Muscle of arm (tissue), 12 donors: ENCODE measurements around the gene TRIM17. TPM values are rescaled to one million over a fixed set of nuclear protein-coding genes. Genes with fewer than 3 reads are reported as not detected.
"Not testable (repeated sequence)": the region's sequence is repeated elsewhere in the genome, so short reads cannot be mapped to it uniquely, and the experiment has no call there.

Experiments used
- DNase-seq: peaks from one replicate; pipeline ENCODE4 v3.0.0-alpha.2; 2013
- polyA plus RNA-seq, 12 donors: library from polyadenylated mRNA; unstranded; fragments of 120-200 nt; gene quantifications; one replicate each; pipeline ENCODE4 v1.2.1, GENCODE V29; 2013; ENCODE audit not compliant: insufficient read length in 12 of 12

The TRIM17 gene
- polyA plus RNA-seq, 12 donors, result 0.38 to 1.9 (median 0.65) TPM; not detected in 2

DNA sequence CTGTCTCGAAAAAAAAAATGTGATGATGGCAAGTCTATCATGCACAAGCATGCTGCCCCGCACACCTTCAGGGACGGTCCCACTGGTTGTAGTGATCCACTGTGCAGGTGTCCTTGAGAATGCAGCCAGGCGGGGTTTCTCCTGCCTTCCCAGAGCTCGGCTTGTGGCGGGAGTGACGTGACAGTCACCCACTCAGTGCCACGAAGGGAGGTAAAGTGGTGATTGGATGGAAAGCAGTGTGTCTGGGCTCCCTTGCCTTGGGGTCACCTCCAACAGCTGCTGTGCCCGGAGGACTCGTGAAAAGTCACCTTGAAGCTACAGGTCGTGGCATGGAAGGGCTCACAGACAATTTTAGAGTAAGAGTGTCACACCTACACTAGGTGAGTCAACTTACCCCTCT lies 33.5 kb upstream of the TRIM17 start:
- no peak for DNase-seq

DNA sequence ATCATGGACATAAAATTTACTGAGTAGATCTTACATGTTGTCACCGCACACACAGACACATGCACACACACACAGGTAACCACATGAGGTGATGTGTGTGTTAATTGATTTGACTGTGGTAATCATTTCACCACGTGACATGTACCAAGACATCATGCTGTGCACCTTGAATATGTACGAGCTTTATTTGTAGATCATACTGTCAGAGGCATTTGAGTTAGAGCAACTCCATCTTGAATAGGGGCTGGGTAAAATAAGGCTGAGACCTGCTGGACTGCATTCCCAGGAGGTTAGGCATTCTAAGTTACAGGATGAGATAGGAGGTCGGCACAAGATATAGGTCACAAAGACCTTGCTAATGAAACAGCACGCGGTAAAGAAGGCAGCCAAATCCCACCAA lies 31.7 kb upstream of the TRIM17 start:
- no peak for DNase-seq

DNA sequence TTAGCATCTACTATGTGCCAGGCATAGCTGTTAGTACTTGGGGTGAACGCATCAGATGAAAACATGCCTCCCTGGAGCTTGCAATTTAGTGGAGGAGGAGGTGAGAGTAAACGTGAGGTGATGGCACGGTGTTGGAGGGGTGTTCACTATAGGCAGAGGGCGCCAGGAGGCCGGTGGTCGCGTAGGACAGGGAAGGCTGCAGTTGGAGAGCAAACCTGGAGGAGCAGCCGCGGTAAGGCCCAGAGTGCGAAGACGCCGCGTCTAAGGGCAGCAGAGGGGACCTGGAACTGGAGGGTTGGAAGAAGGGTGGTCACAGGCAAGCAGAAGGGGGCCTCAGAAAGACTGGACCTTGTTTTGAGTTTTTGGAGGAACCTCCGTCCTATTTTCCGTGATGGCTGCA lies 30.2 kb upstream of the TRIM17 start:
- no peak for DNase-seq

DNA sequence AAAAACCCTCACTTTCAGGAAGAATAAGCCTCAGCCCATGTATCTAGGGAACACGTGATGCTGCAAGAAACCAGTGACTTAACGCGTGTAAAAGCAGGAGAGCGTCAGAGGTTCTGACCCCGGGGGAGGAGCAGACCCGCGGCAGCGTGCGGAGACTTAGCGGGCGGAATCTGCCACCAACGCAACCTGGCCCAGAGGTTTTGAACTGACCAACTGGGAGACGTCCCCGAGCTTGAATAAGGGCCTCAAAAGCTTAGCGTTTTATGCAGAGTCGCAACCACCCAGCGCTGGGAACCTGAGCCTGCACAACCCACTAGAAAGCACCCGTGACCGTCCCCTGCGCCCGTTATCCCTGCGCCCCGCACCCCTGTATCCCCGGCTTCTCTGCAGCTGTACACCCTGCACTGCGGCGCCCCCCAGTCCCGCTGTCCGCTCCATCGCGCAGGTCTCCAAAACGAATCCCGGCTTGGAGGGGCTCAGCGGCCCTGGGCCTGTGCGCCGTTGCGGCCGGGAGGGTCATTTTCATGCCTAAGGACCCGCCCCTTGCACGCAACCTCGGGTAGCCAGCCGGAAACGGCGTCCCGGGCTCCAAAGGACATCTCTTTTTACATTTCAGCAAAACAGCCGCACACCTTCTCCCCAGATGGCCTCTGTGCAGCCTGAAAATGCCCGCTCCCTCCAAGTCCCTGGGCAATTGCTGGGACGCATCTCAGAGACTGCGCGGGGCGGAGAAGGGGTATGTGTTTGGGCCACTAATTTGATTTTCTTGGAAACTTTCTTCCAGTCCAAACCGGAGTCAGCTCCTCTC lies 29.4 kb upstream of the TRIM17 start:
- peak; percentile 41 for DNase-seq

DNA sequence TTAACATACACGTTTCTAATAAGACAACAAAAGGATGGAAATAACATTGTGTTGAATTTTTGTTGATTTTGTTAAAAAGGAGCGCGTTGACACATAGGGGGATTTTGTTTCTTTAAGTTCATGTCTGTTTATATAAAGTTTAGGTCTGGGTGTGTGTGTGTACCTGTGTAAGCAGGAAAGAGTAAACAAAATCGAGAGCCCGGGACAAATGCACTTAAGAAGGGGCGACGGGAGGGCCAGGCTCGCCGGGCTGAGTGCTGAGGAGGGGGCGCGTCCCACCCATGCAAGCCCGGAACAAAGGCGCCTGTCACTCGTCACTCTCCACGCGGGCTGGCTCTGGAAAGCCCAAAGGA lies 28.8 kb upstream of the TRIM17 start:
- DNase-seq, result no peak

DNA sequence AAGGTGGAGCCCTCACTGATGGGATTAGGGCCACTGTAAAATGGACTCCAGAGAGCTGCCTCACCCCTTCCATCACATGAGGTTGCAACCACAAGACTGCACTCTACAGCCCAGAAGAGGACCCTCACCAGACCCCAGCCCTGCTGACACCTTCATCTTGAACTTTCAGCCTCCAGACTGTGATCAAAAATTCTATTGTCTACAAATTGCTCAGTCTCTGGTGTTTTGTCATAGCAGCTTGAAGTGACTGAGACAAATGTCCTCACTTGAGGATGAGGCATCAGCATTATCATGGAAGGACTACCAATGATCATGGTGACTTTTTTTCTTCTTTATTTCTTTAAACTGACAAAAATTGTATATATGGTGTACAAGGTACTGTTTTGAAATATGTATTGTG lies 26.7 kb upstream of the TRIM17 start:
- no peak for DNase-seq

DNA sequence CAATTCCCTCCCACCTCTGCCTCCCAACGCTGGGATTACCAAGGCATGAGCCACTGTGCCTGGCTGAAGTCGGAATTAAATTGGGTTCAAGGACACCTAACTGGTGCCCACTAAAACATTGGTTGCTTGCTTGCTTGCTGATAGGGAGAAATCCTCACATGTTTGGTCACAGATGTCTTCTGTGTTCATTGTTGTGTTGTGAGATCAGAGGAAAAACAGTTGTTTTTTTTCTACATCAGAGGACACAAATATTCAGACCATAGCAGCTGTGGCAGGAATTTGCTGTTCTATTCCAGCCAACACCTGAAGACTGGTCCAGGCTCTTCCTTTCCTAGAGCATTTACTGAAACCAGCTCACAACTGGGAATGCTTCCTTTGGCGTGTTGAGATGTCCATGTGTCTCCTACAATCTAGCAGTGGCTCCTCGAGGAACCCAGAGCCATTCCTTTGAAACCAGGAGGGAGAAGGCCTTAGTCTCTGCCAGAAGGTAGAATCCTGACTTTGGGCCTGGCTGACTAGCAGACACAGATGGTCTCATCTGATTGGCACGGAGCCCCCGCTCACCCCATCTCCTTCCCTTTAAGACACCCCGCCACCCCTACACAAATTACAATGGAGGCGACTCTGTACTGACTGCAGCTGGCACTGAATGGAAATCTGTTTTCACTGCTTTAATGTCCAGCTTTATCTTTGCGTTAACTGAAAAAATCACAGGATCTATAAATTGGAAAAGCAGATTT lies 24.3 kb upstream of the TRIM17 start:
- no peak for DNase-seq

DNA sequence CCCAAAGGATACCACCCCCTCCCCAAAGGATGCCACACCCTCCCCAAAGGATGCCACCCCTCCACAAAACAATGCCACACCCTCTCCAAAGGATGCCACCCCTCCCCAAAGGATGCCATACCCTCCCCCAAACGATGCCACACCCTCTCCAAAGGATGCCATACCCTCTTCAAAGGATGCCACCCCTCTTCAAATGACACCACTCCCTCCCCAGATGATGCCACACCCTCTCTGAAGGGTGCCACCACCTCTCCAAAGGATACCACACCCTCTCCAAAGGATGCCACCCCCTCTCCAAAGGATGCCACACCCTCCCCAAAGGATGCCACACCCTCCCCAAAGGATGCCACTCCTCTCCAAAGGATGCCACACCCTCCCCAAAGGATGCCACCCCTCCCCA lies 21.6 kb upstream of the TRIM17 start:
- DNase-seq, result no peak

DNA sequence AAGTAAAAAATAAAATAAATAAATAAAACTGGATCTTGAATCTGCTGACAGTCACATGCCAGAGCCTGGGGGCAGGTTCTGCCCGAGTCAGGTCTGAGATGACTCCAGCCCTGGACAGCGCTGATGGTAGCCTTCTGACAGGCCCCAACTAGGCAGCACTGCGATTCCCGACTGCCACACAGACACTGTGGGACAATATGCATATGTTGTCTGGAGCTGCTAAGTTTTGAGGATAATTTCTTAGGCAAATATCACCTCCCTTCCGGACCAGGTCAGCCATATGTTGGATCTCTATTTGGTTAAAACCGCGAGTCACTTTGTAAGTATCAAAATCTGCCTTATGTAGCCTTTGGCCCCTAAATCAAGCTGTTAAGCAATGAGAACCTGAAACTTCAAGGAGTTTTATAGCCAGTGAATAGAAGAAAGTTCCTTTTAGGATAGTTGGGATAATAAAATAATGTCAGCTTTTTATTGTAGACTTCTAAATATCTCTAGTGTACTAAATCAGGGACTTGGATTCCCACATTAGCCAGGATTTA lies 20.8 kb upstream of the TRIM17 start:
- DNase-seq, result no peak

DNA sequence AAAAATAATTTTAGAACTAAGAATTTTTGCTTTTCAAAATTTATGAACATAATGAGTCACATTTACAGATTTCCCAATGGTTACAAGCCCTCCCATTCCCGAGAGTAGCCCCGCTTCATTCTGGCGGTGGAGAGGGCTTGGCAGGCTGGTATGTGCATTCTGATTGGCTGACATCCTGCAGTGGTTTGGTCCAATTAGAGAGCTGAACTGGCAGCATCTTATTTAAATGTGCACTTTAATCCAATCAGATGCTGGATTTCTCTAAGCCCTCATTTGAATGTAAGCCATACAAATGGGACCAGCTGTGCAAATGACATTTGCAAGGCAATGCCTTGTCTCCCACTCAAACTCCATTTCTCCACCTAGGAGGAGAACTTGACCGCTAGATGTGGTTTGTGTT lies 18.0 kb upstream of the TRIM17 start:
- DNase-seq, result no peak

DNA sequence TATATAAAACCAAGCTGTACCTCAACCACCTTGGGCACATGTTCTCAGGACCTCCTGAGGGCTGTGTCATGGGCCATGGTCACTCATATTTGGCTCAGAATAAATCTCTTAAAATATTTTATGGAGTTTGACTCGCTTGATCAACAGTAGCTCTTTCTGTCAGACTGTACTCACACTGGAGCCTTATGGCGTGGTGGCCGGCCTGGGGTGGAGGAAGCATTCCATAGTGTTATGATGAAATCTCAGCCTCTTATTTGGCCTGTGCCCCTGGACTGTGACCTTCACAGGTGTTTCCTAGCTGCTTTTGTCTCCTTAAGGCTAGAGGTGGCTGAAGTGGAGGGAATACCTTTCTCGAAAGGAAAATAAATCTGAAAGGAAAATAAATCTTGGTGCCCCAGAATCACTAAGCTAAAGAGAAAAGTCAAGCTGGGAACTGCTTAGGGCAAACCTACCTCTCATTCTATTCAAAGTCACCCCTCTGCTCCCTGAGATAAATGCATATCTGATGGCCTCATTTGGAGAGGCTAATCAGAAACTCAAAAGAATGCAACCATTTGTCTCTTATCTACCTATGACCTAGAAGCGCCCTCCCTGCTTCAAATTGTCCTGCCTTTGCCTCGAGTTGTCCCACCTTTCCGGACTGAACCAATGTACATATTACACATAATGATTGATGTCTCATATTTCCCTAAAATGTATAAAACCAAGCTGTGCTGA lies 16.8 kb upstream of the TRIM17 start:
- not testable (repeated sequence) for DNase-seq

DNA sequence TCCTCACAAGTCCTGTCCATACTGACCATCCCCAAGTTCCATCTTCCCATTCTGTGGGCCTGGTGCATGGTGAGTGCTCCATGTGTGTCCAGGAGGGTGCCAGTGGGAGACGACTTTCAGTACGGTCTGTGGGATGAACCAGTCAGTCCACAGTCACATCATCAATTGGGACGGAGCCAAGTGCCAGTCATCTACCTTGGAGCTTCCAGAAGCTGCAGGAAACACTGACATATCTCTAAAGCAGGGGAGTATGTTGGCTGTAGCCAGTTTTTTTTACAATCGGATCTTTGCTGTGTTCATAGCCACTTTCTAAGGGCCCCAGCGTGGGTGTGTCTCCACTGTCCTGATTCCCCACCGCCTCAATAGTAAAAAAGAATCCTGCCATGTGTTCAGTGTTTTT lies 13.6 kb upstream of the TRIM17 start:
- no peak for DNase-seq

DNA sequence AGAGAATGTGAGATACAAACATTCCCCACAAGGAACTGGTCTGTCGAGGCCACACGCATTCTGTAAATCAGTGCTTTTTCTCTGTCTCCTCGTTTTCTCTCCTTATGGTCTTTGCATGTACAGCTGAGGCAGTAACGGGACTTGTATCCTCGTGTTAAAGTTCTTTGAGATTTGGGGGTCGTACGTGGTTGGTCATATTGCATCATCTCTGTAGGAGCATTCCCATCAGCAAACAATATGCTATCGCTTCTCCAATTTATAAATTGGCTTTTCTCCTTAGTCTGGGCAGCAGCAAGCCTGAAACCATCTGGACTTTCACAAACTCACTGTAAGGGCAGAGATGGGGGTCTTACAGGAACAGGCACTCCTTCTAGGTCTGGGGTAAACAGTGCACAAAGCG lies 13.0 kb upstream of the TRIM17 start:
- no peak for DNase-seq

DNA sequence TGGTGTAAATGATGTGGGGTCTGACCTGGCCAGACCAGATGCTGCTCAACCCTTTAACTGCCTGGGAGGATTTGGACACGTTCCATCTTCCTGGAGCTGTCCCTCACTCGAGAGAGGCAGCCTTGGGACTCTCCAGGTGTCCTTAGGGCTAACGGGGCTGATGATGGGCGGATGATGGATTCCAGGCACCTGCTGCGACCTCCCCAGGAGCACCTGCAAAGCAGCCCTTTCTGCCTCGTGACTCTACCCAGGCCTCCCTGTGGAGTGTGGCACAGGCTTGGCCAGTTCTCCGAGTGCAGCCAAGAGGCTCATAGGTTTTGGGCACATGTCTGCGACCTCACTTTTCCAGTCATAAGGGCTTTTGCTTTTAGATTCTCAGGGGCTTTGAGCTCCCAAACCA lies 12.3 kb upstream of the TRIM17 start:
- no peak for DNase-seq

DNA sequence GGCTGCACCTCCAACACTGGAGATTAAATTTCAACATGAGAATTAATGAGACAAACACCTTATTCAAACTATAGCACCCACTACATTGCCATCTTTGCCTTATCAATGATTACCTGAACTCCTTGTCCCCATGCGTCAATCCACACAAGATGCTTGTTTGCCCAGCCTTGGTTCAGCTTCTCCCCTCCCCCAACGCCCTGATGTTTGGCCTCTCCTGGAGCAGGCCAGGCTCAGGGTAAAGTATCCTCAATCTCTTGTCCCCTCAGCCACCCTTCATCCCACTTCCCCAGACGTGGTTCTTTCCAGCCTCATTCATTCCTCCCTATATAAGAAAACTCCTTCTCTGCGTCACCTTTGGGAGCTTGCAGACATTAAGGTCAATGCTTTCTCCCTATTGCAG lies 11.8 kb upstream of the TRIM17 start:
- DNase-seq, result no peak

DNA sequence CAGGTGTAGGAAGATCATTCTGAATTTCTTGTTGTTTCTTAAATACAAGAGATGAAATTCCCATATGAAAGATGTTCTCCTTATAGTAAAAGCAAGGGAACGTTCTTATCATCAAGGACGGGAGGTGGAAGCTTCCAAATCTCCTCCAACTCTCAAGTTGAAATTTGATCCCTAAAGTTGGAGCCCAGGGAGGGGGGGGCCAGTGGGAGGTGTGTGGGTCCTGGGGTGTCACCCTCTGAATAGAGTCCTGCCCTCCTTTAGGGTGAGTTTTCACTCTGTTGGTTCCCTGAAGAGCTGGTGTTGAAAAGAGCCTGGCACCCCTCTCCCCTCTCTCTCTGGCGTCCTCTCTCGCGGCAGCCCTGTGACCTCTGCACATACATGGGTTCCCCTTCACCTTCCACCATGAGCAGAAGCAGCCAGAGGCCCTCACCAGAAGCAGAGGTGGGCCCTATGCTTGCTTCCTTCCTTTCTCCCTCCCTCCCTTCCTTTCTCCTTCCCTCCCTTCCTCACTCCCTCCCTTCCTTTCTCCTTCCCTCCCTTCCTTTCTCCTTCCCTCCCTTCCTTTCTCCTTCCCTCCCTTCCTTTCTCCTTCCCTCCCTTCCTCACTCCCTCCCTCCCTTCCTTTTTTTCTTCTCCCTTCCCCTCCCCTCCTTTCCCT lies 10.0 kb upstream of the TRIM17 start:
- no peak for DNase-seq

DNA sequence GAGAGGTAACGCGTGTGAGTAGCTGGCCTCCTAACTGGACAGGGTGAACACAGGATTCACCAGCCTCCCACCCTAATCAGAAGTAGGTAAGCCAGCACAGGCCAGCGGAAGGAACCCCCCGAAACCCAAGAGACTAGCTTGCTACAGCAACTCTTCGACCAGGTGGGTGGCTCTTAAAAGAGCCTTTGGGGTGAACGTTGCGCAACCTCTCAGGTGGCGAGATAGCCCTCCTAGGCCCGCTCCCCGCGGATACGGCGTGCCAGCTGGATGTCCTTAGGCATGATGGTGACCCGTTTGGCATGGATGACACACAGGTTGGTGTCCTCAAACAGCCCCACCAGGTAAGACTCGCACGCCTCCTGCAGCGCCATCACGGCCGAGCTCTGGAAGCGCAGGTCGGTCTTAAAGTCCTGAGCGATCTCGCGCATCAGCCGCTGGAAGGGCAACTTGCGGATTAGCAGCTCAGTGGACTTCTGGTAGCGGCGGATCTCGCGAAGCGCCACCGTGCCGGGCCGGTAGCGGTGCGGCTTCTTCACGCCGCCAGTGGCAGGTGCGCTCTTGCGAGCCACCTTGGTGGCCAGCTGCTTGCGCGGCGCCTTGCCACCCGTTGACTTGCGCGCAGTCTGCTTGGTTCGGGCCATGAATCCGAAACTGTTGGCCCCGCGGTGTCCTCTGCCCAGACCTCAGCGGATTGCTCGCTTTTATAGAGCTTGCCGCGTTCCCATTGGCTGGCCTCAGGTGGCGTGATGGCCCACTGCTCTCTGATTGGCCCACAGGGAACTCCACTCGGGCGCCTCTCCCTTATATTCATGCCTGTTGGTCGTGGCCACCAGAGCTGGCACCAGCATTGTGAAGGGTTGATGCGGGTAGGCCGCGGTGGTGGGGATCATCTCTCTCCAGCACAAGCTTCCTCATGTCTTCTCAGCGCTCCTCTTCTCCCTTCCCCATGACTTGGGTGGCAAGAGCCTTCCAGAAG lies 8.3 kb upstream of the TRIM17 start:
- no peak for DNase-seq

DNA sequence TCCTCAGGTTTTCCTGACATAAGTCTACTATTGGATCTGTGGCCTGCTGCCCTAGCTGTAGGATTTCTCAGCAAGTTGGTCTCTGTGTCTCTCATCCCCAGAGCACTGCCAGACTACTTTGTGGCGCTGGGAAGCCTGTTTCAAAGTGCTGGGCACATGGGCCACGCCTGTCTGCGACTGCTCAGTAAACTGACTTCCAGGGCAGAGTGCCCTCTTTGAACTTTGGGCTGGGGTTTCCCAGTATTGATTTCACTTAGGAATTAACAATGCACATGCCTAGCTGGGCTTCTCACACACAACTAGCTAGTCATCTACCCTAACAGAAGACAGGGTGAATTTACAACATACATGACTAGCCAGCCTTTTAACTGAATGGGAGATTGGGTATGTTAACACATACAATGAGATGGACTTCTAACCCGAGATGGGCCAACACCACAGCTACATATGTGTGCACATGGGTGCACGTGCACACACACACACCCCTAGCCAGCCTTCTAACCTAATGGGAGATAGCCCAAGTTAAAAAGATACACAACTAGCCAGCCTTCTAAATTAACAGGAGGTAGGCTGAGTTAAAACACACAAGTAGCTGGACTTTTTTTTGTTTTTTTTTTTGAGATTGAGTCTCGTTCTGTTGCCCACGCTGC lies 6.9 kb upstream of the TRIM17 start:
- no peak for DNase-seq

DNA sequence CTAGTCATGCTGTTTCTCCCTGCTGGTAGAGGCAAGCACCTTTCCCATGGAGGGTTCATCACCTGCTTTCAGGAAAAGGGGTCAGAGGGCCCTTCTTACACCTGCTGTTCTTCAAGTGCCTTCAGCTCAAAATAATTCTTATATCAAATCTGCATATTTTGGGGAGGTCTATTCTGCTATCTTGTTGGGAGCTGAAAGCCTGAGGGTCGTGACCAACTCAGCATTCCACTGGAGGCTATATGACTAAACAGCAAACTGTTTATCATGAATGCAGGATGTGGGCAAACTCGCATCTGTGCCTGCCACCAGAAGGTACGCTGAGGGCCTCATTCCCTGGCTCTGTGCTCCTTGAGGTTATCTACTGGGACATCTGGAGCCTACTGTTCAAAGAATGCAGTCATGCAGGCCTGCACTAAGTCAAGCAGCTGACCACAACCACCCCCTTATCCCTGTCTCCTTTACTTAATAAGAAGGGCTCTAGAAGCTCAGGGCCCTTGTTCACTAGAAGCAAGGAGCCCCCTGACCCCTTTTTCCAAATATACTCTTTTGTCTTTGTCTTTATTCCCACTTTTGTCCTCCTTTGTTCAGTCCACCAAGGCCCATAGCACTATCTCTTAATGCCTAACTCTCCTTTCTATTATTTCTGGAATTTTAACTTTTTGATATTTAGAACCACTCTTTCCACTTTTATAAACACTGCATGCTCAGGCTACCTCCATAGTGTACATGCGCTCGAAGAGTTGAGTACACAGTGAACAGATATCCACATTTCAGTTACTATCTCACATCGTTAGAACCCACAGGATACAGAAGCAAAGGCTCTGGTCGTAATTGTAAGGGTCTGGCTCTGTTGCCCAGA lies 4.5 kb upstream of the TRIM17 start:
- no peak for DNase-seq
